OCI-LY1 (cell line): Measurements from ENCODE around the gene ENOSF1.
"Not testable (repeated sequence)": the region's sequence is repeated elsewhere in the genome, so short reads cannot be mapped to it uniquely, and the experiment has no call there.

Experiments used
- H2AFZ ChIP-seq: fragments of 200-600 bp; sonication (generic), shearing (Covaris generic); 2 replicates; pipeline ENCODE4 v1.6.0; 2014; ENCODE audit warnings: antibody characterized with exemption, mild to moderate bottlenecking, low read length
- H3F3A ChIP-seq: fragments of 200-600 bp; sonication (generic), shearing (Covaris generic); 2 replicates; pipeline ENCODE4 v1.6.0; 2014; ENCODE audit warnings: mild to moderate bottlenecking, antibody characterized with exemption, low read length, moderate library complexity; ENCODE audit not compliant: insufficient read depth
- H3K27ac ChIP-seq: fragments of 200-600 bp; sonication (generic); 2 replicates; pipeline ENCODE4 v1.5.1; 2014; ENCODE audit warnings: low read length, mixed run types, mild to moderate bottlenecking, low read depth; ENCODE audit not compliant: poor library complexity, severe bottlenecking
- H3K27me3 ChIP-seq: fragments of 200-600 bp; sonication (generic); 2 replicates; pipeline ENCODE4 v1.6.0; 2014; ENCODE audit warnings: antibody characterized with exemption, mild to moderate bottlenecking, low read length, moderate library complexity; ENCODE audit not compliant: insufficient read depth
- H3K36me3 ChIP-seq: fragments of 200-600 bp; sonication (generic); 2 replicates; pipeline ENCODE4 v1.6.1; 2014; ENCODE audit warnings: mild to moderate bottlenecking, antibody characterized with exemption, low read length, moderate library complexity, mixed read lengths; ENCODE audit not compliant: insufficient read depth
- H3K4me1 ChIP-seq: fragments of 200-600 bp; sonication (generic); 2 replicates; pipeline ENCODE4 v1.5.1; 2014; ENCODE audit warnings: mild to moderate bottlenecking, low read length, moderate library complexity; ENCODE audit not compliant: insufficient read depth, severe bottlenecking
- H3K4me2 ChIP-seq: fragments of 200-600 bp; sonication (generic), shearing (Covaris generic); 2 replicates; pipeline ENCODE4 v1.6.1; 2014; ENCODE audit warnings: low read length
- H3K4me3 ChIP-seq: fragments of 200-600 bp; sonication (generic); 2 replicates; pipeline ENCODE4 v1.5.1; 2014; ENCODE audit warnings: low read length, low read depth, mild to moderate bottlenecking, mixed read lengths; ENCODE audit not compliant: poor library complexity, severe bottlenecking
- H3K79me2 ChIP-seq: fragments of 200-600 bp; shearing (Covaris generic); 2 replicates; pipeline ENCODE4 v1.6.1; 2016; ENCODE audit warnings: mixed run types, low read length, mixed read lengths; ENCODE audit not compliant: insufficient read depth
- H3K9ac ChIP-seq: fragments of 200-600 bp; sonication (generic), shearing (Covaris generic); 2 replicates; pipeline ENCODE4 v1.6.1; 2014; ENCODE audit warnings: mild to moderate bottlenecking, low read length, mixed read lengths
- H3K9me2 ChIP-seq: fragments of 200-600 bp; sonication (generic), shearing (Covaris generic); 2 replicates; pipeline ENCODE4 v1.6.1; 2014; ENCODE audit warnings: low read depth, mild to moderate bottlenecking, low read length, mixed read lengths
- H3K9me3 ChIP-seq: fragments of 200-600 bp; shearing (Covaris generic); 2 replicates; pipeline ENCODE4 v1.6.1; 2014; ENCODE audit warnings: low read length, mixed read lengths
- H4K20me1 ChIP-seq: fragments of 200-600 bp; sonication (generic), shearing (Covaris generic); 2 replicates; pipeline ENCODE4 v1.6.0; 2016; ENCODE audit warnings: mild to moderate bottlenecking, low read length; ENCODE audit not compliant: insufficient read depth
- CTCF ChIP-seq: fragments of 200-600 bp; sonication (generic), shearing (Covaris generic); IDR thresholded peaks from 2 replicates; pipeline ENCODE4 v1.5.1; 2017; ENCODE audit warnings: mild to moderate bottlenecking, antibody characterized with exemption, low read length, moderate library complexity, mixed read lengths
- EZH2 ChIP-seq: fragments of 200-600 bp; sonication (generic), shearing (Covaris generic); IDR thresholded peaks from 2 replicates; pipeline ENCODE4 v1.8.0; 2017; ENCODE audit warnings: borderline replicate concordance, mixed run types, mild to moderate bottlenecking, antibody characterized with exemption, low read length, moderate library complexity, mixed read lengths

Gene ENOSF1

DNA sequence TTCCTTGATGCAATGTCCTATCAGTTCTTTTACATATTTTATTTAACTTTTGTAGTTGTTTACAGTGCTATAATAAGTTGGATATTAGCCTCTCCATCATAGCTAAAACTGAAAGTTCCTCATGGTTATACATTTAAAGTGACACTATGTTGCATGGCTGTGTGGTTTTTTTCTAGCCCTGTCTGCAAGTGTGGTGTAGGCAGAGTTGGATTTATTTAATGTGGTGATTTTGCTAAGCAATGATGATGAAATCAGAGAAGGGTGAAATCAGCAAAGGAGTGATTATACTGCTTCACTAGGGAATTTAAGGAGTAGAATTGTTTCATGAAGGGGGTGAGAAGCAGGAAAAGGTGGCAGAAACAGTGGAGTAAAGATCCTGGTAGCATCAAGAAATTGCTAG lies 18.3 kb upstream of the ENOSF1 start:
- TF ChIP-seq CTCF (no peak), EZH2 (no peak)
- H3K36me3 ChIP-seq, result no peaks in the 10 kb centered on the region
- H3K4me1 ChIP-seq, result no peaks in the 10 kb centered on the region
- H3K4me2 ChIP-seq, result no peak overlapping the region
- H3K9me3 ChIP-seq, result no peaks in the 10 kb centered on the region
- H3F3A ChIP-seq, result no peaks in the 10 kb centered on the region
- no peaks in the 10 kb centered on the region for H3K9me2 ChIP-seq
- no peaks in the 10 kb centered on the region for H4K20me1 ChIP-seq
- H3K79me2 ChIP-seq, result no peaks in the 10 kb centered on the region
- no peak overlapping the region for H3K9ac ChIP-seq
- no peaks in the 10 kb centered on the region for H3K27me3 ChIP-seq
- H2AFZ ChIP-seq, result no peak overlapping the region
- no peak overlapping the region for H3K27ac ChIP-seq
- H3K4me3 ChIP-seq, result no peak overlapping the region

DNA sequence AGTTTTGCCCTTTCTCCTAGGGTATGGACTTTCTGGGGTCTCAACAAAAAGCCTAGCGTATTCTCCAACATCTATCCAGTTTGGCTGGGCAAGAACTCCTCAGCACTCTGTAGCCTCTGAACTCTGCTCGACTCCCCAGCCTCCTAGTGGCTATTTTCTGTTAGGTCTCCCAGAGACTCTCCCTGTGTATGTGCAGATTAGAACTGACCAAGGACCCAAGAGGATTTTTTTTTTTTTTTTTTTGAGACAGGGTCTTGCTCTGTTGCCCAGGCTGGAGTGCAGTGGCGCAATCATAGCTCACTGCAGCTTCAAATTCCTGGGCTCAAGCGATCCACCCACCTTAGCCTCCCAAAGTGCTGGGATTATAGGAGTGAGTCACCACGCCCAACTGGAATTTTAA lies 17.7 kb upstream of the ENOSF1 start:
- H3K4me3 ChIP-seq, H3K36me3 ChIP-seq, H3K4me1 ChIP-seq, H3K9me2 ChIP-seq, H3K9ac ChIP-seq, H3K27me3 ChIP-seq, H4K20me1 ChIP-seq, H3K79me2 ChIP-seq, H3K4me2 ChIP-seq, H2AFZ ChIP-seq, H3K9me3 ChIP-seq, H3F3A ChIP-seq, H3K27ac ChIP-seq: not testable (repeated sequence)

DNA sequence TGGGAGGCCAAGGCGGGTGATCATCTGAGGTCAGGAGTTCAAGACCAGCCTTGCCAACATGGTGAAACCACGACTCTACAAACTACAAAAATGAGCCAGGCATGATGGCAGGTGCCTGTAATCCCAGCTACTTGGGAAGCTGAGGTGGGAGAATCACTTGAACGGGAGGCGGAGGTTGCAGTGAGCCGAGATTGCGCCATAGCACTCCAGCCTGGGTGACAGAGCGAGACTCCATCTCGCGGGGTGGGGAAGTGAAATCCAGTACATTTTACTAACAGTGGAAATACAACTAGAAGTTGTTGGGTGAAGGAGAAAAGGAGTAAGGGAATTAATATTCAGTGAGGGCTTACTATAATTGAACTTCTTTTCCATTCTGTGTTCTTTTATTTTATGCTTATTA lies 13.2 kb upstream of the ENOSF1 start:
- H3K4me3 ChIP-seq, result no peak overlapping the region
- H3K36me3 ChIP-seq, result no peaks in the 10 kb centered on the region
- no peak overlapping the region for H3K27ac ChIP-seq
- no peaks in the 10 kb centered on the region for H3K4me1 ChIP-seq
- H3K9me2 ChIP-seq, result no peaks in the 10 kb centered on the region
- no peaks in the 10 kb centered on the region for H3K79me2 ChIP-seq
- H4K20me1 ChIP-seq, result no peaks in the 10 kb centered on the region
- no peak overlapping the region for H3K4me2 ChIP-seq
- H2AFZ ChIP-seq, result no peak overlapping the region
- no peaks in the 10 kb centered on the region for H3K27me3 ChIP-seq
- H3K9ac ChIP-seq, result no peak overlapping the region
- H3F3A ChIP-seq, result no peaks in the 10 kb centered on the region
- no peaks in the 10 kb centered on the region for H3K9me3 ChIP-seq
- TF ChIP-seq CTCF (no peak), EZH2 (no peak)

- no peaks in the 10 kb centered on the region for H3F3A ChIP-seq
- H3K9ac ChIP-seq, result no peak overlapping the region
- H2AFZ ChIP-seq, result no peak overlapping the region
- H3K27ac ChIP-seq, result no peak overlapping the region
- H3K9me2 ChIP-seq, result no peaks in the 10 kb centered on the region
- no peak overlapping the region for H3K4me3 ChIP-seq
- H3K9me3 ChIP-seq, result no peaks in the 10 kb centered on the region
- H3K27me3 ChIP-seq, result no peaks in the 10 kb centered on the region
- no peaks in the 10 kb centered on the region for H4K20me1 ChIP-seq
- H3K79me2 ChIP-seq, result no peaks in the 10 kb centered on the region
- no peaks in the 10 kb centered on the region for H3K4me1 ChIP-seq
- H3K36me3 ChIP-seq, result no peaks in the 10 kb centered on the region
- TF ChIP-seq CTCF (no peak), EZH2 (no peak)
- no peak overlapping the region for H3K4me2 ChIP-seq
Observed at GRCh38 chr18:723541-724080, 11.2 kb upstream of the ENOSF1 start.
